DMS114 treated with DMSO at 0.1 percent for 48 hours (cell line): ENCODE results near the gene MYLK4.

Experiments used
- DNase-seq: peaks from one replicate; lab custom pipeline; 2025; ENCODE audit not compliant: unreplicated experiment; lab: John Stamatoyannopoulos, UW

The MYLK4 gene

DNA sequence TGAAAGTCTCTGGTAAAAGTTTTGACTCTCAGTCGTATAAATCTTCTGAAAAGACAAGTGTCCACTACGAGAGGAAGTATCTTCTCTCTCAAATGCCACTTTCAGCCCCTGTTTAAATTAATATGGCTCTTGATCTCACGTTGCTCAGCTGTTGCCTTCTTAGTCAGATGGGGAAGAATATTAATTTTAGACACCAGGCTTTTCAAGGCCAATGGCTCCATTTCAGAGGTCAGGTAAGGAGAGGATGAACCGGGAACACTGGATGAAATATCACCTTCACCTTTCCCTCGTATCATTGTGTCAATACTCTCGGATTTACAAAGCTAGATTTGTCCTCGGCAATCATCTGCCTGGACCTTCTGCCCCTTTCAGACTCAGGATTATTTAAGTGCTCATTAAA lies at the start of gene MYLK4:
Gene MYLK4, minus strand, starts transcription at position 91 of the 400 bp plus-strand sequence. CDS start 1,628 bp downstream, outside the sequence.
- no peak for DNase-seq

DNA sequence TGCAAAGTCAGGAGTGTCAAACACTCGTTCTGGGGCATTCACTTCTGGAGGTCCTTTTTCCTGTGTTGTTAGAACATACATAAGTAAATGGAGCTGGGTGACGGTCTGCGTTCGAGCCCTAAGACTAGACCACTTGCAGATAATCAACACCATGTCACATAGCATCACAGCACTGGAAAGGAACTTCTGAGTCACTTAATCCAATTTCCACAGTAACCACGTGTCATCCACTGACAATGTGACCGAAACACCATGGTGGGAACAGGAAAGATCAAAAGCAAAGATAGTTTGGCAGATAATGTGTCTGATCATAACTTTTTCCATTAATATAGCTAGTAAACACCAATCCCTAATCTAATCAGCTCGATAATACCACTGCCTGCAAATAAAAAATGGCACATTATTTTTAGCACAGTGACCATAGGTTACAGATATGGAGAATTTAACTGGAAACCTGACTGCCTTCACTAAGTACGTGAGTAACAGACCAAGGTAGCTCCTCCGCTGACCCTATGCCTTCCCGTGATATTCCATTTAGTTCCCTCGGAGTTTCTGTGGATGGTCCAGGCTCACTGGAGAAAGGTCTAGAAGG lies 49.3 kb upstream of the MYLK4 start:
- DNase-seq: no peak

DNA sequence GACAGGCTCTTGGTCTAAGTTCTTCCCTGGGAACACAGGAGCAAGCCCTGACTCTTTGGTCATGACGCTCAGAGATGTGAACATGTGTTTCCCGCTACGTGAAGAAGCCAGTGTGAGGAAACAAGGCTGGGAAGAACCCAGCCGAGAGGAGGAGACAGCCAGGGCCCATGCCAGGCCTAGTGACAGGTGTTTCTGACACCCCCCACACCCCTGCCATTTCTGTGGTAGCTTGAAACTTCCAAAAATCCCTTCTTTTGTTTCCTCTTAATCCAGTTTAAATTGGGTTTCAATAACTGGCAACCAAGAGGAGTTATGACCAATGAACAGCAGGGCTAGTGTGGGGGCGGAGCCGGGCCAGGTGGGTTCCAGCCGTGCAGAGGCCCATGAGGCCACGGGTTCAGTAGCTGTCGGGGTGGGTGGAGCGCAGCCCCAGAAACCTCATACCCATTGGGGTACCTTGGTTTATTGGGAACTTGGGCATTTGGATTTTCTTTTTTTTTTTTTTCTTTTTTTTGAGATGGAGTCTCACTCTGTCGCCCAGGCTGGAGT lies 47.9 kb upstream of the MYLK4 start:
- no peak for DNase-seq

DNA sequence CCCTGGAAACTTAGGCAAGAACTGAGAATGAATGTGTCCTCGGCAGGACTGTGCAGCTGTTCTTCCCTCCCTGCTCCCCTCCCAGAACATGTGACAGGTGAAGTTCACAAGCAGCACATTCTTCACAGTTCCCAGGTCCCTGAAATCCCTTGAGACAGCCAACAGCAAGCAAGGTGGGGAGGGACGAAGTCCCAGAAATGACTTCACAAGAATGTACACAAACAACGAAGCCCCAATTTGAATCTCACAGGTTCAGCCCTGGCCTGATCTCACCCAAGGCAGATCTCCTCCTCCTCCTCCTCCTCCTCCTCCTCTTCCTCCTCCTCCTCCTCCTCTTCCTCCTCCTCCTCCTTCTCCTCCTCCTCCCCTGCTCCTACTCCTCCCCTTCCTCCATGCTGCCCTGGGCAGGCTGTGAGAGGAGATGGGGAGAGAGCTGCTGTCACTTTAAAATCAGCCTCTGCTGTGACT lies 46.9 kb upstream of the MYLK4 start:
- DNase-seq: no peak

DNA sequence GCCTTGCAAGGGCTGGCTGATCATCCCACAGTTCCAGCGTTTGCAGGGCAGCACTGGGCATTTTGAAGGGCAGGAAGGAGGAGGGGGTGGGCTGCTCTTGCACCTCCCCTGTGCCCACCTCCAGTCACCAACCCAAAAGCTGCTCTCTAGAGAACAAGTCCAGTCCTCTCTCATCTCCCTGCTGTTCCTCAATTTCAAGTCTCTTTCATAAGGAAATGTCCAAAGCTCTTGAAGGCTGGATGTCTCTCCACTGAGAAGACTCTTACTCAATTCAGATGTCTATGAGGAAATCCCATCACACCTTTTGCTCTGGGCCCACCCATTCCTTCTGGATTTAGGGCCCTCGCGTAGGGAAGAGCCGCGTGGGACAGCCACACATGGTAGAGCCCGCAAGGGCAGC lies 46.1 kb upstream of the MYLK4 start:
- no peak for DNase-seq

DNA sequence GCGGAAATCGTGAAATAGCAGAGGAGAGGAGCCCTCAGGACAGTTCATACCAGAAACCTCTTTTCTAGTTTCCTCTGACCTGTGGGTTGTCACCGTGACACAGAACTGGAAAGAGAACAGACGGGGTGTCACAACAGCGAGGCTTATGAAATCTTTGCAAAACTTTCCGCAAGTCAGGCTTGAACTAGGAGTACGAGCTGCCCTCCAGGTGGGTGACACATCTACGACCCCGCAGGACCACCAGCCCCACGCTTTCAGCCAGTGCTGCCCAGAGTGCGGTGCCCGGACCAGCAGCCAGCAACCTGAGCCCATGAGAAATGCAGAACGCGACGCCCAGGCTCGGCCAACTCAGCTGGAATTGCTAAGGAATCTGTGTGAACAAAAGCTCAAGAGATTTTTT lies 45.2 kb upstream of the MYLK4 start:
- DNase-seq: no peak

DNA sequence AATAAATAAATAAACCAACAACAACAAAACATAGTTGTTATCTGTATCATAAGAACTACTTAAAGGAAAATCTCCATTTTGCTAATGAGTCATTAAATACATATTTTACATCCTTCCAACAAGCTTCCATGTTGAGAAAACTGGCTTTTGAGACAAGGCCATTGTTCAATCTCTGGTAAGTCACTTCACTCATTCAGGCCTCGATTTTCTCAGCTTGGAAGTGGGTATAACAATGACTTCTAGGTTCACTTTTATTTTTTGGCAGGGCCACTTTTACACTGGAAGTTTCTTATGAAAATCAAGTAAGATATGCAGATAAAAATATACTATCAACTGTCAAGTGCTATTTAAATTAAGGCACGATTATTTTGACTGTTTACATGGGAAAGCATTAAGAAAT lies 44.4 kb upstream of the MYLK4 start:
- DNase-seq: no peak

DNA sequence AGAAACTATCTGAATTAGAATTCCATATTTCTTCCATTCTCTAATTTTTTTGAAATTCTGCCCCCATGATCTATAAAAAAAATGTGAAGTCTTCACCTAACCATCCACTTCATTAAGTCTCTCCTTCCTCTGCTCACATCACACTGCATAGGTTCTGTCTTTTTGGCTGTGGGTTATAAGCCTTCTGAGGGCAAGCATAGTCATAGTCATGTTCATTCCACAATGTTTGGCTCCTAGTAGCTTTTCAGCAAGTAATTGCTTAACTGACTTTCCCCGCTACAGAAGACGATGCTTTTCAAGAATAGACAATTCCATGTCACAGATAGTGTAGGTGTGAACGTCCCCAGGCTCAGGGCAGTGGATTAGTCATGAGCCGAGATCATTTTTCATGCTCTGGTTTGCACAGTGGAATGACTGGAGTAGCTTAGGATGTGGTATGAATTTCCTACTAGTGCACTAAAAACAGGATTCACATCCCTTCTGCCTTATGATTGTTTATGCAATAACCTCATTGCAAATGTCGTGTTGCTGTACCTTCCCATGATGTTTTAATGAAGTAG lies 43.5 kb upstream of the MYLK4 start:
- DNase-seq: no peak

DNA sequence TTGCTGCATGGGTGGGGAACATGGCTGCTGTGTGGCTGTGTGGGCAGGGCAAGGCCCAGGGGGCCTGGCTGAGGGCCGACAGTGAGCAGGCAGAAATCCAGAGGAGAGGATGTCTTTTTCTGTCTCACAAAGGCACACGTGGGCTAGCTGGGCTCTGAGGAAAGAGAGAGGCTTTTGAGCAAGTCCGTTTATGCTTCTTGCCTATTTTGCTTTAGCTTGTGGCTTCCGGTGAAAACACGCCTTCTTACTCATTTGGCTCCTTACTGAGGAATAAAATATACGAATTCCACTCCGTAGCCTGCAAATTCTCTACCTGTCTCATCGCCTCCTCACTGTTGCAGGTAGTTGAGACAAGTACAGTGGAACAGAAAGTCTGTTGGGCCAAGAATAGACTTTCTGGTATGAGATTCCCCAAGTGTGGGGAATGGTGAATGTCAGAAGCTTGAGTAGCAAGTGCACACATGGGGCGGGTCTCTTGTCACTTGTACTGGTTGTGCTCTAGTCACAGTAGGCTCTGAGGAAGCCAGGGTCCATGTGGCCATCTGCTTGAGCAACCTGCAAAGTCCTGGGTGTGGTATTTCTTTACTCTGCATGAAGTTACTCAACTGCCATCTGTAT lies 42.9 kb upstream of the MYLK4 start:
- no peak for DNase-seq

DNA sequence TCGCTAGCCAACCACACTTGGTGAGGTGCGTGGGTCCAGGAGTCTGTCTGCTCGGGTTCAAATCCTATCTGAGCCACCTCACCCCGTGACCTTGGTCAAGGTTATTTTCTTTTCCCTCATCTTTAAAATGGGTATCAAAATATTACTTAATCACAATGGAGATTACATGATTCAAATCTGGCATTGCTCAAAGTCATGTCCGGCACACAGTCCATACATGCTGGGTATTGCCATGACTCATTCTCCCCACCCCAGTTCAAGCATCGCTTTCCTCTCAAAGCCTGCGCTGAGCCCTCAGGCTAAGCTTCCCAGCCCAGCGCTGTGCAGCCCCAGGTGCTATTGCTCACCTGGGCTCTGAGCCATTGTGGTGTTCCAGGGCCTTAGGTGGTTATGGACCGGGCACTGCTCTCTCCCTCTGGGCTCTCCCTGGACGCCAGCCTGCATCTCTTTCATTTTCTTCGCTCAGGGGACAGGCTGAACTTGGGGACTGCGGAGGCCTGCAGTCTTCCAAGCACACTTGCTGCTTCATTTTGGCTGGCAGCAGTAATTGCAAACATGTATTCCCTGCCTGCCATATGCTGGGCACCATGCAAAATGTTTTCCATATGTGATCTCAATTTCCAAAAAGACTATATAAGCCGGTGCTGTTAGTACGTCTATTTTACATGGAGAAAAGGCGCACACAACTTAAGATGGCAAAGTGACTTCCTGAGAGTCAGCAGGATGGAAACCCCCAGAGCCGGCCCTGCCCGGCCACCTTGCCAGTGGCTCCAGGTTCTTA lies 41.8 kb upstream of the MYLK4 start:
- DNase-seq: no peak

DNA sequence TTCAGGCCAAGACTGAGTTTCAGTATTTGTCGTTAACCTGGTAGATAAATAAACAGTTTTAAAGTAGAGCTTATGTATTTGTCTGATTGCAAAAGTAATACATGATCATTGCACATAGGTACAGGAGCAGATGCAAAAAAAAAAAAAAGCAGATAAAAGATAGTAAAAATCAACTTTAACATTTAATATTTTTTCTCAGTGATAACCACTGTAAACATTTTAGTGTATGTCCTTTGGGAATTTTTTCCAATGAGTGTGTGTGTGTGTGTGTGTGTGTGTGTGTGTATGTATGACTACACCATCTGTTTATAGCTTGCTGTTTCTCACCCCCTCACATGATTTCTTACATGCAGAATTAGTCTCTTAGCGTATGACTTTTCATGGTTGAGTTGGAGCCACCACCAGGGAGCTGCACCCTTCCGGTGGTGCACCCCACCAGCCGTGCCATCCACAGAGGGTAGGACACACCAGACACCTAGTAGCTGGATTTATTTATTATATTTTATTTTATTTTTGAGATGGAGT lies 40.8 kb upstream of the MYLK4 start:
- DNase-seq: no peak

DNA sequence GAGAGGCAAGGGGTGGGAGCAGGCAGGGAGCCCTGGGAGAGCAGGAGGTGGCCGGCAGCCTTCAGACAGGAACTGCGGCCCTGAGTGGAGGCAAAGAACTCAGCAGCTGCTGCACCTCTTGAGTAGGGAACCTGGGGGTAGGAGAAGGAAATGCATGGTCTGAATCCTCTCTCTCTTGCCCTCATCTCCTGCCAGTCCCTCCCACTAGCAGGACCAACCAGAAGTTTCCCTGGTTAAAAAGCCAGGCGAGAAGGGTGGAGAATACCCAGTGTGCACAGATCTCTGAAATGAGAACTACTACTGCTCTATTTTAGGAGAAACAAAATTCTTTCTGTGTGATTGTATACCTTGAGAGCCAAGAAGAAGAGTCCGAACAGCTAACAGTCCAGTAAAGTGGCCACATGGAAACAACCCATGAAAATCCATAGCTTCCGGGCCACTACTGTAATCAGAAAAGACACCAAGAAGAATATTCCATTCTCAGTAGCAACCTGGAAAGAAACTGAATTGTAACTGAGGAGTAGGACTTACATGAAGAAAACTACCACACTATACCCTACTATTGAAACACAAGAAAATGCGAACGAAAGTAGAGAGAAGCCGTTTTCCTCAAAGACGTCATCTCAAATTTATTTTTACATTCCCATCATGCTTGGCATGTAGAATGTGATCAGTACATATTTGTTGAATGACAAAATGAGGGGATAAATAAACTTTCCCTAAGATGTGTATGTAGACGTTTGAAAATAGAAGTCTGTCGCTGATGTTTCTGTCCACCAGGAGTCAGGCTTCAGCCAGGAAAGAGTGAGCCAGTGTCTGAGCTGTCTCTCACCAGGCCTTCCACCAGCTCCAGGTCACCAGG lies 40.1 kb upstream of the MYLK4 start:
- DNase-seq: peak; percentile 80

DNA sequence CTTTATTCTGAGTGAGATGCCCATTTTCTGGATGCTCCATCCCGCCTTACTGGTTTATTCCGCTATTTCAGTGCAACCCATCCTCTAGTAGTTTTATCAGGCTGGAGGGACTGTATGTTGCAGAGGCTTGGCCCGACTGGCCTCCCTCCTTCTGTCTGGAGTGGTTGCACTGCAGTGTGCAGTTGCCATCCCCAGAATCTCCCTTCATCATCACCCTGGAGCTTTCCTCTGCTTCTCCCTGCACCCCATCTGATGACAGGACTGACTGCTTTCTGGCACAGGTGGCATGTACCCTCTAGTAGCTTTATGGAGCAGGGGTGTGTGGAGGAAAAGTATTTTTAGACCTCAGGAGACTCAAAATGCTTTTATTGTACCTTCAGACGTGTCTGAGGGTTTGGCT lies 35.5 kb upstream of the MYLK4 start:
- DNase-seq: no peak

DNA sequence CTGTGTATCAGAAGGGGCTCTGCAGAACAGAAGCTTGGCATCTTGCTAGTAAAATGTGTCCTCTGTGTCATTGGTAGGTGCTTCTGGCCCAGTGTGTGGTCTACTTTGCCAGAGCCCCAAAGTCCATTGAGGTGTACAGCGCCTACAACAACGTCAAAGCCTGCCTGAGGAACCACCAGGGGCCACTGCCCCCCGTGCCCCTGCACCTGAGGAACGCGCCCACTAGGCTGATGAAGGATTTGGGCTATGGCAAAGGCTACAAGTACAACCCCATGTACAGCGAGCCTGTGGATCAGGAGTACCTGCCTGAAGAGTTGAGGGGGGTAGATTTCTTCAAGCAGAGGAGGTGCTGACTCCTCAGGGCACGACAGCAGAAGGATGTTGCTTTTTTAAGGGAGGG lies 34.2 kb upstream of the MYLK4 start:
- no peak for DNase-seq

DNA sequence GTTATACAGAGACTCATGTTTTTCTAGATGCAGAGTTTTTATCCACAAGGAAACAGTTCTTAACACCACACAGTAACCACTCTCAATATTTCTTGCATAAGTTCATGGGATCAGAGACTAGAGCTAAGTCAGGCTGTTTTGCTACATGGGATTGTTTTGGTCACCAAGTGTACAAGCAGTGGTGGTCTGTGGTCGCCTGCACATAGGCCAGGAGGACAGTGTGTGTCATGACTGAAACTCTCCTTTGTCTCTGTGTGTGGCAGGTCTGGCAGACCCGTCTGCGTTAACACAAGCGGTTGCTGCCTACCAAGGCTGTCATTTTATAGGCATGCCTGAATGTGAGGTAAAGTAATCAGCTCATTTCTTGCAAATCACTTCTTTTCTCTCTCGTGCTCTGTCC lies 33.3 kb upstream of the MYLK4 start:
- no peak for DNase-seq

DNA sequence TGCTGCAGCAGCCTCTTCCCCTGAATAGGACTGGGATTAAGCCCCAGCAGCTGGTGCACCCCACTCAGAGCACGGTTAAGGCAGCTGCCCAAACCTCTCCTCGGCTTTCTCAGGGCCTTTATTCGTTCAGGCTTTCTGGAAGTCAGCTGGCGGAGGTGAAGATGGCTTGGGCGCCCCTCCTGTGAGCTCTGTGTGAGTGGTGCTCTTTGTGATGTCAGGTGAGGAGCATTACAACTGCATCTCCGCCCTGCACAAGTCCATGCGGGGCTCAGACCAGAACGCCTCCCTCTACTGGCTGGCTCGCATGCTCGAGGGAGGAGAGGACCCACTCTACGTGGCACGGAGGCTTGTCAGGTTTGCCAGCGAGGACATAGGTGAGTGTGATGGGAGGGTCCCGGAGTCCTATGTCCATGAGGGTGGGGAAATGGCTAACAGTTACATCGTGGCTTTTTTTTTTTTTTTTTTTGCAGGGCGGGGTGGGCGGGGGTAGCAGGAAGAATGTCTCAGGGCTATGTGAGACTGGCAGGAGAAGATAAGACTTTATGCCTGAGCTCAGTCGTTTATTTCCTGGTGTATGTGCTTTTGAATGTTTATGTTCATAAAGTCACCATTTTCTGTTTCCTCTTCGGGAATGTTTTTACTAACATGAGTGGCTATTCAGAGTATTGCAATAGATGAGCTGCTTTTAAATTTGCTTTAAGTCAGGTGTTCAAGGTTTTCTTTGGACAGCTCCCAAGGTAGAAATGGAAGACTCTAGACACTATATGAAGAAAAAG lies 32.7 kb upstream of the MYLK4 start:
- DNase-seq: no peak

DNA sequence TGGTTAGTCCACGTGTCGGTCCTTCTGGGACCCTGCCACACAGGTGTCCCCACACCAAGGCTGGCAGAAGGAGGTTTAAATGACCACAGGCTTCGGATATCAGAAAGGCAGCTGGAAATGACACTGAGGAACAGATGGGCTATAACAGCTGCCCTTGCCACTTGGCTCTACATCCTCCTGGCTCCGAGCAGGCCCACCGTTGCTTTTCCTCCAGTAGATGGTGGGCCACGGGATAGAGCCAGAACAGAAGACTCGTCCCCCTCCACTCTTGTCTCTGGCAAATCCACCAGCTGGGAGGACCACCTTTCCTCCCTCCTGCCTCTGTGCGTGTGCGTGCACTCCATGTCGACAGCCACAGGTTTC lies 32.1 kb upstream of the MYLK4 start:
- DNase-seq: no peak

DNA sequence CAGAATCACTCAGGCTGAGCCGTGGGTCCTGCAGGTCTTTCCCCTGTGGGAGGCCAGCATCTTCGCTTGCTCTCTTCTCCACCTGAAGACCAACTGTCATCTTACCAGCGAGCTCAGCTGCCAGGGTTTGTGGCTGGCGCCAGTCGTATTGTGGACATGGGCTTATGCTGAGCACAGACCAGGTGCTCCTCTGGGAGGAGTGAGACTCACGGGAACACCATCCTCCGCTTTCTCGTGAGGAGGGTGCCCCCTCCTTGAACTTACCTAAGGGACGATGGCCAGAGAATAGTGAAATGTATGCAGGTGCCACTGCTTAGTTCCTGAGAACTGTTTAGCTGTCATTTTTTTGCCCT lies 31.6 kb upstream of the MYLK4 start:
- no peak for DNase-seq

DNA sequence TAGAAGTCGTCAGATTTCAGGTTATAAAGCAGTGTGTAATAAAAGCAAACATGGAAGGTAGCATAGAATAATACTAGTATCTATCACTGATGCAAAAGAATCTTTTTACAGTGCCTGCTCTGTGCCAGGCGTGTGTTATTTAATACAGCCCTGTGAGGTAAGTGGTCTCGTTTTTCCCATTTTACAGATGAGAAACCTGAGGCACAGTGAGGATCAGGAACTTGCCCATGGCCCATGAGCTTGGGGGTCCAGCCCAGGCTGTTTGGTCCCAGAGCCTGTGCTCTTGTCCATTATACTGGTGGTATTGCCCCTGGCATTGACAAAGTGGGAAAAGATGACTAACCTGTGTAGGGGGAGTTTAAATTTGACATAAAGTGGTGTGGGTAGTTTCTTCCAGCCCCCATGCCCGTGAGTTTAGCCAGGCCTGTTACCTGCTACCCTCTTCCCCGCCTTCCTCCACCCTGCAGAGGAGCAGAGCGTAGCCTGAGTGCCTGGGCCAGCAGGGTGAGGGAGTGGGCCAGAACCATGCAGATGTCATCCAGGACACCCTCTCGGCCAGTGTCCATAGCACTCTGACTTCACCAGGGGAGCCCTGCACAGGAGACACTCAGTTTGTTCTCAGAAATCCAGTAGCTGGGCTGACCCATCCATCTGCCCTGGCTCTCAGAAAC lies 31.1 kb upstream of the MYLK4 start:
- no peak for DNase-seq
